Activated CD8-positive, alpha-beta memory T cell treated with anti-CD3 and anti-CD28 coated beads, Interleukin-2, amount 50 U/mL, for 24 hours (primary cell): ENCODE measurements around the gene FRMD4A.
"Not testable (repeated sequence)": the region's sequence is repeated elsewhere in the genome, so short reads cannot be mapped to it uniquely, and the experiment has no call there.

Experiments used
- DNase-seq: peaks from one replicate; pipeline ENCODE4 v3.0.0-alpha.2; 2020; ENCODE audit errors: extremely low read depth

The FRMD4A gene

DNA sequence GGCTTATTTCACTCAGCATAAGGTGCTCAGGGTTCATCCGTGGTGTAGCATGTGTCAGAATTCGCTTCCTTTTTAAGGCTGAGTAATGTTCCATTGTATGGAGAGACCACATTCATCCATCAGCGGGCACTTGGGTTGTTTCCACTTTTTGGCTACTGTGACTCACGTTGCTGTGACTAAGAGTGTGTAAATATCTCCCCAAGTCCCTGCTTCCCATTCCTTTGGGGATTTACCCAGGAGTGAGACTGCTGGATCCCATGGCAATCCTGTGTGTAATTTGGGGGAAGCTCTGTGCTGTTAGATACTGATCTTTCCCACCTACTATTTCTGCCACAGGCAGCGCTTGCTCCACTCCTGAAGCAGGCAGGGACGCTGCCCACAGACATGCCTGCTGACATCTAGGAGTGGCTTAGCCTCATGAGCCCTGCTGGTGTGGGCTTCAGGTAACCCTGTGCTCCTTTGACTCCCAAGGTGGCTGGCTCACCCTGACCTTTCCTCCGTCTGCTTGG lies 346.0 kb downstream of the FRMD4A start:
- DNase-seq = no peak

DNA sequence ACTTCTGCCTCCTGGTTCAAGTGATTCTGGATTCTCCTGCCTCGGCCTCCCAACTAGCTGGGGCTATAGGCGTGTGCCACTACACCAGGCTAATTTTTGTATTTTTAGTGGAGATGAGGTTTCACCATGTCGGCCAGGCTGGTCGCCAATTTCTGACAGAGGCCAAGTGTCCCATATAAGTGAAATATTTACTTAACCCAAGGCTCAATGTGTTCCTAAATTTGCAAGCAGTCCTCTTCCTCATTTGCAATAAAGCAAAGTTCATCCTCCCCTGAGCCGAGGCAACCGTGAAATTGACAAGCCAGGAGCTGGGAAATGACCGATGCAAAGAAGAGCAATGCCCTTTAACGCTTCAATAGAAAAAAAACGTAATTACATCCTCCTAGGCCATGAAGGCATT lies 347.7 kb downstream of the FRMD4A start:
- no peak for DNase-seq

DNA sequence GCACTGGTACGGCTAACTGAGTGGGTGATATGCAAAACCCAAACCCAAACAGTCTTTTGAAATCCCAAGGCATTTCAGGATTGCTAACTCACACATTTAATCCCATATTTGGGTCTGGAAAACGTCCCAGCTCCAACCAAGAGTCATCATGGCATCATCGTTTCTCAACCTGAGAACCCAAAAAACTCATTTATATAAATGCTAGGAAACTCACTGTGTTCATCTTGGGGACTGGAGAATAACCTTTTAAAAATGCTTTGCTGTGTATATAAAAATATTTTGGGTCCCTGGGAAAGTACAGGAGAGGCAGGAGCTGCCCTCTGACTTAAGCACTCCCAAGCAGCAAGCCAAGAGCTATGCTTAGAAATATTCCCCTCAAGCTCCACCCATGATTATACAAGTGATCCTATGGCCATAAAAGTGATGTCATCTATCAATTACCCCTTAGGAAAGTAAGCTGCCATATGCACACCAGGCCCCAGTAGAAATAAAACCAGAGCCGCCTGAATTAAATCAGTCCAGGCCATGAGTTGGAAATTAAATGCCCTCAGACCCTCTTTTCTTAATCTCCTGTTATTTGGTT lies 352.1 kb downstream of the FRMD4A start:
- no peak for DNase-seq

DNA sequence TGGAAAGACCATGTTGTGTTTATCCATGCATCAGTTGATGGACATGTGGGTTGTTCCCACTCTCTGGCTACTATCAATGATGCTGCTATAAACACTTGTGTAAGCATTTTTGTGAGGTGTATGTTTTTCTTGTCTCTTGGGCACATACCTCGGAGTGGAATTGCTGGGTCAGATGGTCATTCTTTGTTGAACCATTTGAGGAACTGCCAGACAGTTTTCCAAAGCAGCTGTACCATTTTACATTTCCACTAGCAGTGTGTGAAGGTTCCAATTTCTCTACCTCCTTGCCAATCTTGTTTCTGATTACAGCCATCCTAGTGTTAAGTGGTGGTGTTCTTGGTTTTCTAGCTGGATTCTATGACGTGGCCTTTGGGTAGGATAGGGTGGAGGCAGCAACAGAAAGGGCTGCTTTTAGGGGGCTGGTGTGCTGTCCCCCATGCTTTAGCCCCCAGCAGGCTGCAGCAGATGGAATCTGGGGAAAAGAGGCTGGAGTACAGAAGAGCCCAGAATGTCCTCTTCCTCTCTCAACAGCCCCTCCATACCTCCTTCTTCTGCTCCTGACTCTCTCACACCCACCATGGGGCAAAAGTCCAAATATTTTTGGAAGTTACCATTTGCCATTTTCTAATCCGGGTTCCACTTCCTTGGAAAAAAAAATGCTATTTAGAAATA lies 352.7 kb downstream of the FRMD4A start:
- DNase-seq = no peak

DNA sequence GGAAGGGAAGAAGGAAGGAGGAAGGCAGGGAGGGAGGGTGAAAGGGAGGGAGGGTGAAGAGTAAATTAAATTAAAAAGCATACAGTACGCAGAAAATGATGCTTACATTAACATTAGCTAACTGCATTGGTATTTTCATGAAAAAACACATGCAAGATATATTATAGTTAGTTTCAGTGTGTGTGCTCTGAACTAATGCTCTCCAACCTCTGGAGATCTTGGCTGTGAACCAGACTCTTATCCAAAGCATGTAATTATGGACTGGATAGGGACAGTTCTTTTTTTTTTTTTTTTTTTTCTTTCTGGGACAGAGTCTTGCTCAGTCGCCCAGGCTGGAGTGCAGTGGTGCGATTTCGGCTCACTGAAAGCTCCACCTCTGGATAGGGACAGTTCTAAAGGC lies 357.0 kb downstream of the FRMD4A start:
- no peak for DNase-seq

DNA sequence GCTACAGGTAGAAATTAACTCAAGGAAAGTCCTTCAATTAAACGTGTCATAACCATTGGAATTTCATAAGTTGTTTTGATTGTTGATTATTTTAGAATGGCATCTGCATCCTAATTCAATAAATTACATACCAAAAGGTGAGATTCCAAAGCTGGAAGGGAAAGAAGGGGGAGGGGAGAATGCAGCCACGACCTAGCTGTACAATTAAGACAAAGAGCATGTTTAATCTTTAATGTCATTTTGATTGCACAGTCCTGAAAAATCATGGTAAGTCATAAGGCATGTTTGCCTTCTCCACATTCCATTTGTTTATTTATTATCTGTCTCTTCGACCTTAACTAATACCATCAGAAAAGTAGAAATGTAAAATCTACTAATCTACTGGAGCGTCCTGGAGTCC lies 358.1 kb downstream of the FRMD4A start:
- DNase-seq = no peak

DNA sequence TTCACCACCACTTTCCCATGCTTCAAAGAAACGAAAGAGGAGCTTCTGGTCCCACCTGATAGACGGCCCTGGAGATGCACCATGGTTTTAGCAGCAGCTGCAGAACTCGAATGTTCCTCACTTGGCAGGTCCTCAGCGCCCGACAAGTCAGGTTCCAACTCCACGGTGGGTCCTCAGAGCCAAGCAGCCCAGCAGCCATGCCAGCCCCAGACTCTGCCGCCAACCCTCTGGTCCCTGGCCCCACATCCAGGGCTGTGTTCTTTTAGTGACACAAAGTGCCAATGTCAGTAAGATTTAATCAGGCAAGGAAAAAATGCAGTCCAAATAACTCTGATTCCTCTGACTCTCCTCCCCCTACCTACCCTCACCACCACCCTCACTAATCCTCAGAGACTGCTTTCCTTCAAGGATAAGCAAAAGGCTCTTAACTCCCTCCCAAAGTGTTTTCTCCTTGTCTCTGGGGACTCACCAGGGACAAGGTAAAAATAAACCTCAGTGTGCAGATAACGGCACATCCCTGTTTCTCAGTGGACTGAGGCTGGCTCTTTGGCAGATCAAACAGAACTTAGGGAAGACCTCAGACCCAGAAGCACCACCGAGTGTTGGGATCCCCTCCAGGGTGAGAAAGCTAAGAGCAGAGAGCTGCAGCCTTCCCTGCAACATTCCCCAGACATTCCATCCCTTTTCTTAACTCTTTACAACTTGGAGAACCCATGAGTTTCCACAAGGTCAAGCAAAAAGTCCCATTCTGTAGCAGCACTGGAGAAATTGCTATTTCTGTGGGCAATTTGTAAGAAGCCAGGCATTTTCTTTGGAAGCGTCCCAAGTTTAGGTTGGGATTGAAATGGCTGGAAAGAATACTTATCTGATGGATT lies 358.9 kb downstream of the FRMD4A start:
- no peak for DNase-seq

DNA sequence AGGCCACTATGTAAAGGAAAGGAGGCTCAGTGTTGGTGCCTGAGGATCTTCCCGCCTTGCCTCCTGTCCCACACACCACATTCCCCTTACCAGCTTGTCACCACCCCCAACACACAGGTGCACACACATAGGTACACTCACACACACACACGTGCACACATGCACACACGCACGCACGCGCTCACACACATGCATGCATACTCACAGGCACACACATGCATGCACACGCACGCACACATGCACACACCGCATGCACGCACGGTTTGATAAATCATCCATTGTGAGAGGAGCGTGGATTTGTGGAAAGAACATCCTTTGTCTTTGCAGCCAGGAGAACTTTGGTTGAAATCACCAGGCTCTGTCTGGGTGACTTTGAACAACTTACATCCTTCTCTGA lies 359.8 kb downstream of the FRMD4A start:
- DNase-seq = no peak

DNA sequence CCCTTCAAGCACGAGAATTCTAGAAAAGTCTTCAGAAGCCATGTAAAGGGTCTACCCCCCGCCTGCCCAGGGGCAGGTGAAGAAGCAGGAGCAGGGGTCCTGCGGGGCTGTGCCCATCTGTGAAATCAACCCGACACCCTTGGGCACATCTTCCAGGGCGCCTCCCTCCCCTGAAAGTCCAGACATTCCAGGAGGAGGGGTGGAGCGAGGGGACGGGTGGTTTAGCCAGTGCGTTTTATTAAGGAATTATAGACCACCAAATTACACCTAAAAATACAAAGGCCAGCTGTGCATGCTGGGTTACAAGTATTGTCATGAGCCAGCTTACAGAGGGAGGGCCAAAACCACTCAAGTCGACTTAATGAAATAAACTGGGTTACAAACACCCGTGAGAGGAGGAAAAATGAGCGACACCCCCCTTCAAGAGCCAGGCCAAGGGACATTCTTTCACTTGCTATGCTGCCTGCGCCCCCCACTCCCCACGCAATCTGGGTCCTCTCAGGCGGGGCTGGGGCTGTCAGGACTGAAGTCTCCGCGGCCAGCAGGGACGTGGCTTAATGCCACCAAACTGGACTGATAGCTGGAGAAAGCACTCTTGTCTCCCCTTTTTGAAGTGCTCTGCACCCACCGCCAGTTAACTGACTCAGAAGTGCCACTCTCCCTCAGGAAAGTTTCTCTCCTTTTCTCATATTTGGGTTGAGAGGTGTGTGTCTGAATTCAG lies 360.3 kb downstream of the FRMD4A start:
- no peak for DNase-seq

DNA sequence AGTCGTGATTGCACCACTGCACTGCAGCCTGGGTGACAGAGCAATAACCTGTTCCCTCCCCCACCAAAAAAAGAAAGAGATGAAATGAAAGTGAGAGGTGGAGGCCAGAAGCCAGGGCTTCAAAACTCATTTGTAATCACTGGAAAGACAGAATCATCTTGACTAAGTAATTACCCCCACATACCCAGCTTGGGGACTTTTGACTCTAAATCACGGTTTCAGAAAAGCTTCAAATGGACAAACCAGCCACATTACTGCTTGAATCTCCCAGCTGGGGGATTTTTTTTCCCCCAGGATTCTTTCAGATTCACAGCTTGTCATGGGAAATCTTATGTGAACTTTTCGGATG lies 361.0 kb downstream of the FRMD4A start:
- no peak for DNase-seq

DNA sequence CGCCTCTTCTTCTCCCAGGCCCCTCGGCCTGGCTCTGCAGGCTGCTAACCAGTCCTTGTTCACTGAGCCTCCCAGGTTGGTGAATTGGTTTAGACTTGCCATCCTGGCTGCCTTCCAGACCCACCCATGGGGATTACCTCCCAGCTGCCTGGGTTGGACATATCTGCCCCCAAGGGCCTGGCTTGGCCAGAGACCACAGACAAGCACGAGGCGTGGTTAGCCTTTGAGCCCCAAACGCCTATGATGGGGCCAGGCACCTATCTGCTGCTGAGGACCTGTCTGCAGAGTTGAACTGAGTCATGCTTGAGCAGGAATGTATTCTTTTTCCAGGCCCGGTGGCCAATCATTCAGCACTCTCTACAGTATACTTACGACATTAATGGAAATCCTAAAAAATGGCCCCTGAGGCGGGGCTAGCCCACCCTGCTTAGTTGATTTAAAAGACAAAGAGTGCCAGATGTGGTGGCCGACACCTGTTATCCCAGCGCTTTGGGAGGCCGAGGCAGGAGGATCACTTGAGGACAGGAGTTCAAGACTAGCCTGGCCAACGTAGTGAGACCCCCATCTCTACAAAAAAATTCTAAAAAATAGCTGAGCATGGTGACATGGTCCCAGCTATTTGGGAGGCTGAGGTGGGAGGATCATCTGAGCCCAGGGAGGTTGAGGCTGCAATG lies 361.5 kb downstream of the FRMD4A start:
- DNase-seq = no peak

DNA sequence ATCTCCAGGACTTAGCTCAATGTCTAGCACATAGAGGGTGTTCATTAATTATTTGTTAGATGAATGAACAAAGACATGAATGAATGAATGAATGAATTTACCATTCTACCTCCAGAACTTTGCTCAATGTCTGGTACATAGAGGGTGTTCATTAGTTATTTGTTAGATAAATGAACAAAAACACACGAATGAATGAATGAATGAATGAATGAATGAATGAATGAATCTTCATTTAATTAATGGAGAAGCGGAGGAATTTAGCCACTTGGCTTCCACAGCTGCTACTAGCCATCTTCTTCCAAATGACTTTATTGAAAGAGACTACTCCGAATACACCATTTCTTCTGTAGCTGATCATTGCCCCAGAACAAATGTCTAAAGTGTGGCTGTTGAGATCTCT lies 368.9 kb downstream of the FRMD4A start:
- DNase-seq = no peak

DNA sequence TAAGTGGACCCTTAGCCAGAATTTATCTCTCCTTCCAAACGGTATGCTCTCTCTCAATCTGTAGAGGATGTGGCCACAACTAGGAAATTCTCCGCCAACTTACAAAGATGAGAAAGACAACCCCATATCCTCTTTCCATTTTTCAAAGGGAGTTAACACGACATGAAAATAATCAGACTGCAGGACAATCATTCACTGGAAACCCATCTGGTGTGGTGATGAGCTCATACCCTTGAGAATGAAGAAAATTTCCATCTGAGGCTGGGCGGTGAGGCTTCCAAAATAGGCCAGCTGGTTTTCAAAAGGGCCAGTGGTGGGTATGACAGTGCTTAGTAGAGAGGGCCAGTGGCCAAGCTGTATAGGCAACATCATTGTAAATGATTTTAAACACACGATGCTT lies 369.6 kb downstream of the FRMD4A start:
- no peak for DNase-seq

DNA sequence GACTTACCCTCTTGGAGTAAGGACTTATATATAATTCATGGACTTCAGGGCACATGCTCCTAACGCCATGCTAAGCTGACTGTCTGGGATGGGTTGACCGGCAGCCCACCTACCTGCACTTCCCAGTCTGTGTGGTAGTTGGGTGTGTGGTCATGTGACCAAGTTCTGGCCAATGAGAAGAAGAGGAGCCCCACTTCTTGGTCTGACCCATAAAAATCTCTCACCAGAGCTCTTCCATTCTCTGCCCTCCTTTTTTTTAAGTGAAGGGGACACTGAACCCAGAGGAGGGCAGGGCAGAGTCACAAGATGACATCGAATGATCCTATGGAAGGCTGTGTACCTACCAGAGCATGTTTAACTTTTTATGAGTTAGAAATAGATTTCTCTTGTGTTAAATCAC lies 370.1 kb downstream of the FRMD4A start:
- DNase-seq = no peak

DNA sequence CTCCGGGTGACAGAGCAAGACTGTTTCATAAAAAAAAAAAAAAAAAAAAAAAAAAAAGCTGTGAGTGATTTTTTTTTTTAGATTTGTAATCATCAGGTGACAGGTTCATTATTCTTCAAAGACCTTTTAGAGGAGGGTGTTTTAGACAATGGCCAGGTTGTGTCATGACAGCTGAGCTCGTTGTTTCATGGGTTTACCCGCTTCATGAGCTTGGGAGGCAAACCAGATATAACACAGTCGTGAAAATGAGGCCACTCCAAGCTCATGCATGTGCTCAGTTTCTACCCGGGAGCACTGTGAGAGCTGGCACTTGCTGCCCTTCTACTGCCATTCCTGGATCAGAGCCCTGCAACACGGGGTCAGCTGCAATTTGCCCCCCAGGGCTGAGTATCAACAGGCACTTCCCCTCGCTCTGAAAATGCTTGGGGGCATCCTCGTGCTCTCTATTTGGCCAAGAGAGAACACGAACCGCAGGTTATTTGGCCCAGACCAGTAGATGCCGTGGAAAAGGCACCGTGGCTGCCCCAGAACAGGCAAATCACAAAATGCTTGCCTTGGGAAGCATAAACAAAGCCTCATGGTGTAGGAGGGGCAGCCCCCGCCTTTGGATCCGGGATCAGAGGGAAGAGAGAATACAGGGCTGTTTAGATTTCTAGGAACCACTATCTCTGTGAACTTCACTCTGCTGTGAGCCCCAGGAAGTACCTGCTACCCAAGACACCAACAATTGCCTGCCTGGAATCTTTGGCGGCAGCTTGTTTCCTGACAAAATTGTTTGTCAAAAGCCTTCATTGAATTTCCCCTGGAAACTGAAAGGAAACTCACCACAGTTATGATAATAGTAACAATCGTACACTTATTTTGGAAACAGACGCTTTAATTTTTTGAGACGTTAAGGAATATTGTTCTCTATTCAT lies 371.0 kb downstream of the FRMD4A start:
- DNase-seq = no peak

DNA sequence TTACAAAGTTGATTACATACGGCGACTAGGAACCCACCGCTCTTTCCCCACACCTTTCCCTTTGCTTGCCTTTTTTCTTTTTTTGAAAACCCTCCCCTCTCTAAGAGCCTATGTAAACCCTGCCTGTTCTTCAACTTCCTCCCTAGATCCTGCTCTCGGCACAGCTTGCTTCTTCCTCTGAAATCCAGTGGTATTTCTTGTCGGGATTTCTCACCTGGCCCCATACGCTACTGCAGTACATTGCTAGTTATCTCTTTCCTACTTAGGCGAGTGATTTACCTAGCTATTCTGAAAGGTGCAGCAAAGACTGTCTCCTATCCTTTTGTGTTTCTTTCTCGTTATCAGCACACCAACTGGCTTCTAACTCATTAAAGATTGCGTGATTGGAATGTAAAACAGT lies 372.9 kb downstream of the FRMD4A start:
- no peak for DNase-seq

DNA sequence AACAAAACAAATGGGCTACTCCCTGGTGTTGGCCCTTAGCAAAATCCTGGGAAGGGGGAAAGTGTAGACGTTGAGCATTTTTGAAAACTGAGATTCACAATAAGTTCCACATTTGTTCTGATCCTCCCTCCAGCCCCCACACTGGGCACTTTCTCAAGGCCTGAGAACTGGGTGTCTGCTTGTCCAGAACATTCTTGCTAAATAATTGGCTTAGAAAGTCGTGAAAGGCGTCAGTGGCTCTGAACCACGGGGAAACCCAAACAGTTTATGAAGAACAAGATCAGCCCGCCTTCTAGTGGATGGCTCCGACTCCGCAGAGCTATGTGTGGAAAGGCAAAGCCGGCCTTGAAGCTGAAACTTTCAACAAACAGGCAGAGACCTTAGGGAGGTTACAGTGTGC lies 373.9 kb downstream of the FRMD4A start:
- DNase-seq = no peak

DNA sequence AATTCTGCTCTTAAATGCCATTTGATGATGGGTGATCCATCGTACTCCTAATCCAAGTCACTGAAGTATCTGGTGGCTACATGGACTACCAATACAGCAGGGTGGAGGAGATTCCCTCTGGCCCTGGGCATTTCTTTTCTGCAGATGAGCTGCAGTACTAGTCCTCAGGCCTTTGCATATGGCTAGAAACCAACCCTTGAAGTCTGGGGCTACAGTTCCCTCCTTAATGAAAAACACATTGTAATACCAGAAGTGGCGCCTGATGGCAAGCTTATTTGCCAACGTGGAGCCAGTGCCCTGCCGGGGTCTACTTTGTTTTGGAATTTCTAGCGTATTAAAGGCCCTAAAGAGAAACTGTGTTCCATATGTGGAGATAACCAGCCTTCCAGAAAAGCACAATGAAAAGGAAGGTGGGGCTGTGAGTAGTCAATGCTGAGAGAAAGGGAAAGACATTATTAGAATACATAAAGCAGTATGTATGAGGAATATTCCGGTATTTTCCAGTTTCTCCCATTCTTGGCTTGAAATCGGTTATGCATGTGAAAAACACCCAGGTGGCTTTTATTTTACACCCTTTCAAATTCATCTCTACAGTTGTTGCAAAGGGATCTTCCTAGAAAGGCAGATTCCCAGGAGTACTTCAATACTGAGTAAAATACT lies 375.2 kb downstream of the FRMD4A start:
- DNase-seq = no peak

DNA sequence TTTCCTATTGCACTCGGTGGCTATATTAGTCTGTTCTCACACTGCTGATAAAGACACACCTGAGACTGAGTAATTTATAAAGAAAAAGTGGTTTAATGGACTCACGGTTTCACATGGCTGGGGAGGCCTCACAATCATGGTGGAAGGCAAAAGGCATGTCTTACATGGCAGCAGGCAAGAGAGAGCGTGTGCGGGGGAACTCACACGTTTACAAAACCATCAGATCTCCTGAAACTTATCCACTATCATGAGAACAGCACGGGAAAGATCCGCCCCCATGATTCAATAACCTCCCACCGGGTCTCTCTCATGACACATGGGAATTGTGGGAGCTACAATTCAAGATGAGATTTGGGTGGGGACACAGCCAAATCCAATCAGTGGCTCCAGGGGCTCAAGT lies 376.5 kb downstream of the FRMD4A start:
- not testable (repeated sequence) for DNase-seq

DNA sequence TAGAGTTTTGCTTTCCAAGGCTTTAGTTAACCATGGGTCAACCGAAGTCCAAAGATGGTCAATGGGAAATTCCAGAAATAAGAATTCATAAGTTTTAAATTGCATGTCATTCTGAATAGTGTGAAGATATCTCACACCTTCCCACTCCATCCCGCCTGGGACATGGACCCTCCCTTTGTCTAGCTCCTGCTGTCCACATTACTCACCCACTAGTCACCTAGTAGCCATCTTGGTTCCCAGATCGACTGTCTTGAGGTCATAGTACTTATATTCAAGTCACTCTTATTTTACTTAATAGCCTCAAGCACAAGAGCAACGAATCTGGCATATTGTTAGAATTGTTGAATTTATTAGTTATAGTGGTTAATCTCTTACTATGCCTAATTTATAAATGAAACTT lies 377.4 kb downstream of the FRMD4A start:
- no peak for DNase-seq
